H9 (cell line): ENCODE measurements around the gene ARRB1. TPM values are rescaled to one million over a fixed set of nuclear protein-coding genes. Genes with fewer than 3 reads are reported as not detected.
A peak's percentile ranks its signal among the peaks of the same experiment; 100 is the strongest.

Experiments
- DNase-seq: peaks from one replicate; pipeline ENCODE4 v3.0.0-alpha.2; 2017
- H2AFZ ChIP-seq: one replicate; pipeline ENCODE4 v1.6.1; 2013; ENCODE audit warnings: mild to moderate bottlenecking, low read length, control low read depth, moderate library complexity
- H2AK5ac ChIP-seq: 2 replicates; pipeline ENCODE4 v1.6.1; 2013; ENCODE audit warnings: low read length, control low read depth, mixed read lengths; ENCODE audit not compliant: insufficient read length
- H2BK120ac ChIP-seq: one replicate; pipeline ENCODE4 v1.6.1; 2013; ENCODE audit warnings: low read depth, mild to moderate bottlenecking, low read length, control low read depth, inconsistent platforms; ENCODE audit not compliant: poor library complexity, severe bottlenecking
- H2BK12ac ChIP-seq: 2 replicates; pipeline ENCODE4 v1.6.1; 2013; ENCODE audit warnings: low read length, control low read depth, mixed read lengths, low read depth; ENCODE audit not compliant: insufficient read length
- H2BK15ac ChIP-seq: 2 replicates; pipeline ENCODE4 v1.6.1; 2013; ENCODE audit warnings: low read depth, low read length, control low read depth
- H2BK20ac ChIP-seq: one replicate; pipeline ENCODE4 v1.6.1; 2013; ENCODE audit warnings: low read depth, mild to moderate bottlenecking, low read length, control low read depth, inconsistent platforms; ENCODE audit not compliant: poor library complexity, severe bottlenecking
- H2BK5ac ChIP-seq: 2 replicates; pipeline ENCODE4 v1.6.1; 2013; ENCODE audit warnings: low read length, control low read depth, mixed read lengths; ENCODE audit not compliant: insufficient read length
- H3K14ac ChIP-seq: 2 replicates; pipeline ENCODE4 v1.6.1; 2013; ENCODE audit warnings: low read length, control low read depth; ENCODE audit not compliant: insufficient read depth
- H3K18ac ChIP-seq: 2 replicates; pipeline ENCODE4 v1.6.1; 2013; ENCODE audit warnings: low read depth, mild to moderate bottlenecking, mixed read lengths, low read length, control low read depth; ENCODE audit not compliant: insufficient read length
- H3K23ac ChIP-seq: 2 replicates; pipeline ENCODE4 v1.6.1; 2013; ENCODE audit warnings: low read length, control low read depth, mixed read lengths, low read depth; ENCODE audit not compliant: insufficient read length
- H3K23me2 ChIP-seq: 2 replicates; pipeline ENCODE4 v1.6.1; 2013; ENCODE audit warnings: low read depth, mild to moderate bottlenecking, mixed read lengths, low read length, control low read depth; ENCODE audit not compliant: insufficient read length, poor library complexity, severe bottlenecking
- H3K27ac ChIP-seq: 2 replicates; pipeline ENCODE4 v1.5.1; 2013; ENCODE audit warnings: low read length, control low read depth, mixed read lengths, low read depth; ENCODE audit not compliant: insufficient read length
- H3K27me3 ChIP-seq: 2 replicates; pipeline ENCODE4 v1.6.1; 2013; ENCODE audit warnings: low read length, control low read depth, inconsistent platforms; ENCODE audit not compliant: insufficient read depth
- H3K4ac ChIP-seq: 2 replicates; pipeline ENCODE4 v1.6.1; 2013; ENCODE audit warnings: low read depth, mild to moderate bottlenecking, control low read depth, inconsistent platforms, low read length, moderate library complexity
- H3K4me1 ChIP-seq: 2 replicates; pipeline ENCODE4 v1.6.1; 2013; ENCODE audit warnings: low read length, control low read depth, inconsistent platforms; ENCODE audit not compliant: insufficient read depth
- H3K4me2 ChIP-seq: 2 replicates; pipeline ENCODE4 v1.6.1; 2013; ENCODE audit warnings: low read length, control low read depth, mixed read lengths; ENCODE audit not compliant: insufficient read length, insufficient read depth
- H3K56ac ChIP-seq: 2 replicates; pipeline ENCODE4 v1.6.1; 2013; ENCODE audit warnings: low read depth, mild to moderate bottlenecking, mixed read lengths, low read length, control low read depth; ENCODE audit not compliant: insufficient read length
- H3K79me1 ChIP-seq: 2 replicates; pipeline ENCODE4 v1.6.1; 2013; ENCODE audit warnings: low read depth, mild to moderate bottlenecking, moderate library complexity, low read length, control low read depth, inconsistent platforms; ENCODE audit not compliant: insufficient read depth, poor library complexity, severe bottlenecking
- H3K79me2 ChIP-seq: 2 replicates; pipeline ENCODE4 v1.6.1; 2013; ENCODE audit warnings: low read length, control low read depth, inconsistent platforms; ENCODE audit not compliant: insufficient read depth
- H3K9ac ChIP-seq: 2 replicates; pipeline ENCODE4 v1.6.1; 2013; ENCODE audit warnings: low read length, control low read depth, mixed read lengths; ENCODE audit not compliant: insufficient read length; ENCODE audit errors: extremely low read depth
- H3K9me3 ChIP-seq: one replicate; pipeline ENCODE4 v1.6.1; 2013; ENCODE audit warnings: low read depth, low read length, inconsistent platforms; ENCODE audit not compliant: control insufficient read depth
- H3T11ph ChIP-seq: one replicate; pipeline ENCODE4 v1.6.1; 2013; ENCODE audit warnings: mild to moderate bottlenecking, low read length, control low read depth, inconsistent platforms
- H4K20me1 ChIP-seq: one replicate; pipeline ENCODE4 v1.6.1; 2013; ENCODE audit not compliant: control insufficient read depth, insufficient read length, insufficient read depth
- H4K5ac ChIP-seq: 2 replicates; pipeline ENCODE4 v1.6.1; 2013; ENCODE audit warnings: low read depth, mild to moderate bottlenecking, mixed read lengths, low read length, control low read depth; ENCODE audit not compliant: insufficient read length
- H4K8ac ChIP-seq: replicated peaks from 2 replicates; pipeline ENCODE4 v1.6.1; 2013; ENCODE audit warnings: low read length, control low read depth, mixed read lengths, low read depth; ENCODE audit not compliant: insufficient read length
- H4K91ac ChIP-seq: 2 replicates; pipeline ENCODE4 v1.6.1; 2013; ENCODE audit warnings: low read depth, mild to moderate bottlenecking, moderate library complexity, mixed read lengths, low read length, control low read depth; ENCODE audit not compliant: insufficient read length
- H3K27ac Mint-ChIP-seq, 3 experiments: 2 replicates in 2 of 3; 3 replicates in 1 of 3; pipeline ENCODE4 v1.8.0; 2020 to 2021; ENCODE audit warnings: mixed read lengths in 3 of 3, mild to moderate bottlenecking in 1 of 3, moderate library complexity in 1 of 3
- H3K27me3 Mint-ChIP-seq: 2 replicates; pipeline ENCODE4 v1.8.0; 2021; ENCODE audit warnings: low read depth, mild to moderate bottlenecking, moderate library complexity, mixed read lengths
- H3K36me3 Mint-ChIP-seq, 3 experiments: 2 replicates in 2 of 3; 3 replicates in 1 of 3; pipeline ENCODE4 v1.8.0; 2020 to 2021; ENCODE audit warnings: low read depth in 3 of 3, mixed read lengths in 3 of 3; ENCODE audit not compliant: insufficient read depth in 1 of 3
- H3K4me1 Mint-ChIP-seq, 2 experiments: 2 replicates each; pipeline ENCODE4 v1.8.0; 2020; ENCODE audit warnings: mixed read lengths in 2 of 2
- H3K4me3 Mint-ChIP-seq, 2 experiments: 2 replicates in 1 of 2; 3 replicates in 1 of 2; pipeline ENCODE4 v1.8.0; 2020 to 2021; ENCODE audit warnings: mild to moderate bottlenecking in 2 of 2, mixed read lengths in 2 of 2, moderate library complexity in 1 of 2
- H3K9me3 Mint-ChIP-seq, 2 experiments: 2 replicates in 1 of 2; 3 replicates in 1 of 2; pipeline ENCODE4 v1.8.0; 2020; ENCODE audit warnings: mild to moderate bottlenecking in 2 of 2, mixed read lengths in 2 of 2, moderate library complexity in 1 of 2
- CTCF ChIP-seq: fragments of 200-600 bp; sonication (generic); conservative IDR thresholded peaks from 3 replicates; pipeline ENCODE4 v1.8.0; 2021; ENCODE audit warnings: antibody characterized with exemption, mild to moderate bottlenecking
- WGBS: extraction: QIAGEN DNeasy Blood & Tissue Kit; methylation state at CpG from one replicate; pipeline ENCODE4 v1.1.7; 2013; ENCODE audit warnings: missing lambda C conversion rate, low lambda C conversion rate, mixed read lengths; ENCODE audit not compliant: insufficient read length; ENCODE audit errors: extremely low coverage; 5-methylcytosine and 5-hydroxymethylcytosine counted together
- total RNA-seq: library from RNA; stranded (reverse); gene quantifications from 2 replicates; pipeline ENCODE4 v1.2.1, GENCODE V29; 2021

The ARRB1 gene
- total RNA-seq, 1 experiment from 2014 or later: 20.6 TPM

GRCh38 chr11:75245356-75246005, 106.0 kb downstream of the ARRB1 start:
- H4K20me1 ChIP-seq: no peaks in the 10 kb centered on the region
- H2BK20ac ChIP-seq: no peak overlapping the region
- H3K27ac Mint-ChIP-seq: no peak overlapping the region
- H3K79me1 ChIP-seq: no peaks in the 10 kb centered on the region
- H3K4ac ChIP-seq: no peak overlapping the region
- H2AFZ ChIP-seq: no peak overlapping the region
- no peak overlapping the region for H2BK12ac ChIP-seq
- H3K36me3 Mint-ChIP-seq: no peaks in the 10 kb centered on the region; a peak in 1 of 7 replicates
- no peak overlapping the region for H2BK15ac ChIP-seq
- H3K9me3 Mint-ChIP-seq: no peaks in the 10 kb centered on the region
- no peak overlapping the region for H3K18ac ChIP-seq
- no peak overlapping the region for H4K91ac ChIP-seq
- H3K23me2 ChIP-seq: peaks cover 6% of the 10 kb centered on the region
- H3K9me3 ChIP-seq: no peaks in the 10 kb centered on the region
- H4K5ac ChIP-seq: no peak overlapping the region
- peaks cover 4 to 10% of the 10 kb centered on the region in 2 experiments; a peak in 3 of 4 replicates for H3K4me1 Mint-ChIP-seq
- no peak overlapping the region for H2BK120ac ChIP-seq
- peaks cover 18% of the 10 kb centered on the region; the same call in 1 of the 2 replicates for H3K27me3 ChIP-seq
- no peak overlapping the region for H3K9ac ChIP-seq
- no peak overlapping the region for H4K8ac ChIP-seq
- no peak overlapping the region for H3K4me2 ChIP-seq
- TF ChIP-seq CTCF: peak; percentile 64
- H3K4me1 ChIP-seq: no peaks in the 10 kb centered on the region; the same call in 1 of the 2 replicates
- WGBS: no CpG with 5 or more reads among the region's 5 CpGs
- no peak overlapping the region for H2AK5ac ChIP-seq
- H2BK5ac ChIP-seq: no peak overlapping the region
- peaks cover 46% of the 10 kb centered on the region for H3K27me3 Mint-ChIP-seq
- no peak overlapping the region for H3K23ac ChIP-seq
- 0 out of 5 replicates have a peak overlapping the region, but pooled peaks of 1 of the 2 experiments have one; percentile 6 for H3K4me3 Mint-ChIP-seq
- no peaks in the 10 kb centered on the region for H3K79me2 ChIP-seq
- no peak overlapping the region for H3K56ac ChIP-seq
- H3K14ac ChIP-seq: no peak overlapping the region
- no peak overlapping the region for H3K27ac ChIP-seq
- H3T11ph ChIP-seq: no peak overlapping the region
- peak; percentile 59 for DNase-seq
